Endothelial cell of umbilical vein (primary cell): ENCODE data around the gene ITFG1.
"Not testable (repeated sequence)": the region's sequence is repeated elsewhere in the genome, so short reads cannot be mapped to it uniquely, and the experiment has no call there.

Source experiments
- CTCF ChIP-seq, 2 donors: IDR thresholded peaks; 1 replicate in 1 of 2; 2 replicates in 1 of 2; pipeline ENCODE4 v1.5.1; 2011; ENCODE audit warnings: low read length in 2 of 2, mild to moderate bottlenecking in 2 of 2, moderate library complexity in 2 of 2, control low read depth in 1 of 2, inconsistent platforms in 1 of 2, low read depth in 1 of 2; ENCODE audit not compliant: insufficient read depth in 1 of 2; ENCODE audit errors: extremely low read depth in 1 of 2
- EZH2 ChIP-seq: IDR thresholded peaks from 2 replicates; pipeline ENCODE4 v1.6.1; 2012; ENCODE audit warnings: borderline replicate concordance, low read depth, mild to moderate bottlenecking, moderate library complexity, low read length, inconsistent platforms; ENCODE audit not compliant: severe bottlenecking
- JUN ChIP-seq: IDR thresholded peaks from 2 replicates; pipeline ENCODE4 v1.6.1; 2011; ENCODE audit warnings: borderline replicate concordance, low read depth; ENCODE audit not compliant: insufficient read length, insufficient read depth
- MYC ChIP-seq: IDR thresholded peaks from one replicate; pipeline ENCODE4 v1.6.1; 2011; ENCODE audit warnings: mild to moderate bottlenecking, low read depth, low read length
- POLR2A ChIP-seq: IDR thresholded peaks from 2 replicates; pipeline ENCODE4 v1.6.1; 2012; ENCODE audit warnings: low read depth, mild to moderate bottlenecking, control low read depth, low read length
- POLR2AphosphoS5 ChIP-seq: IDR thresholded peaks from 2 replicates; pipeline ENCODE4 v1.6.1; 2012; ENCODE audit warnings: low read depth, mild to moderate bottlenecking, control low read depth, low read length, moderate library complexity; ENCODE audit not compliant: insufficient read depth
- TF ChIP-seq, protein P1 (sequence below): IDR thresholded peaks from 2 replicates; pipeline ENCODE4 v1.6.1; 2011; ENCODE audit not compliant: insufficient read depth, insufficient read length

DNA sequence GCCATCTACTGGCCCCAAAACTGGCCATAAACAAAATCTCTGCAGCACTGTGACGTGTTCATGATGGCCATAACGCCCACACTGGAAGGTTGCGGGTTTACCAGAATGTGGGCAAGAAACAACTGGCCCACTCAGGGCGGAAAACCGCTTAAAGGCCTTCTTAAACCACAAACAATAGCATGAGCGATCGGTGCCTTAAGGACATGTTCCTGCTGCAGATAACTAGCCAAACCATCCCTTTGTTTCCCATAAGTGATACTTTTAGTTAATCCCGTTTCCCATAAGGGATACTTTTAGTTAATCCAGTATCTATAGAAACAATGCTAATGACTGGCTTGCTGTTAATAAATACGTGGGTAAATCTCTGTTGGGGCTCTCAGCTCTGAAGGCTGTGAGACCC, 308.4 kb downstream of the ITFG1 start:
- TF ChIP-seq CTCF (IDR thresholded peaks at IDR 0.05; ENCODE audit: extremely low read depth in 1 of 2, insufficient read depth in 1 of 2, low read depth in 1 of 2, low read length in 2 of 2); POLR2AphosphoS5; POLR2A; EZH2; MYC; JUN: not testable (repeated sequence)
- TF ChIP-seq, protein P1, sequence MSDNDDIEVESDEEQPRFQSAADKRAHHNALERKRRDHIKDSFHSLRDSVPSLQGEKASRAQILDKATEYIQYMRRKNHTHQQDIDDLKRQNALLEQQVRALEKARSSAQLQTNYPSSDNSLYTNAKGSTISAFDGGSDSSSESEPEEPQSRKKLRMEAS: not testable (repeated sequence)
